HUES6 (cell line): Measurements from ENCODE around the gene MPP4.

Experiments
- H3K27ac ChIP-seq: 2 replicates; pipeline ENCODE4 v1.7.0; 2013; ENCODE audit warnings: low read depth, mild to moderate bottlenecking, low read length, inconsistent platforms
- H3K27me3 ChIP-seq: 2 replicates; pipeline ENCODE4 v1.6.1; 2013; ENCODE audit warnings: low read length; ENCODE audit not compliant: control insufficient read depth, insufficient read depth
- H3K36me3 ChIP-seq: 2 replicates; pipeline ENCODE4 v1.6.1; 2013; ENCODE audit warnings: low read length; ENCODE audit not compliant: control insufficient read depth, insufficient read depth
- H3K4me1 ChIP-seq: 2 replicates; pipeline ENCODE4 v1.6.1; 2013; ENCODE audit warnings: low read length; ENCODE audit not compliant: control insufficient read depth, insufficient read depth
- H3K4me3 ChIP-seq: 2 replicates; pipeline ENCODE4 v1.5.1; 2013; ENCODE audit warnings: low read depth, low read length
- H3K9ac ChIP-seq: one replicate; pipeline ENCODE4 v1.6.1; 2013; ENCODE audit warnings: mild to moderate bottlenecking, low read length
- H3K9me3 ChIP-seq: 2 replicates; pipeline ENCODE4 v1.6.1; 2013; ENCODE audit warnings: low read depth, low read length; ENCODE audit not compliant: control insufficient read depth, insufficient read depth

The MPP4 gene

GRCh38 chr2:201633661-201634249 is 64.7 kb downstream of the MPP4 start:
- H3K27me3 ChIP-seq: no peaks in the 10 kb centered on the region
- peaks cover 94% of the 10 kb centered on the region for H3K36me3 ChIP-seq
- H3K9ac ChIP-seq: no peak overlapping the region
- H3K9me3 ChIP-seq: no peaks in the 10 kb centered on the region
- H3K4me1 ChIP-seq: no peaks in the 10 kb centered on the region; the same call in 1 of the 2 replicates
- H3K4me3 ChIP-seq: no peak overlapping the region
- no peak overlapping the region for H3K27ac ChIP-seq

GRCh38 chr2:201631041-201631440 is 67.4 kb downstream of the MPP4 start:
- Histone ChIP-seq H3K36me3 (peaks cover 94% of the 10 kb centered on the region), H3K9me3 (no peaks in the 10 kb centered on the region), H3K27me3 (no peaks in the 10 kb centered on the region), H3K27ac (peak overlapping the region; percentile 62; the same call in 1 of the 2 replicates), H3K4me3 (no peak overlapping the region), H3K9ac (no peak overlapping the region), H3K4me1 (no peaks in the 10 kb centered on the region; the same call in 1 of the 2 replicates)

GRCh38 chr2:201630577-201630976 is 67.9 kb downstream of the MPP4 start:
- Histone ChIP-seq H3K9ac (no peak overlapping the region), H3K36me3 (peaks cover 94% of the 10 kb centered on the region), H3K27ac (peak overlapping the region; percentile 62; the same call in 1 of the 2 replicates)

GRCh38 chr2:201628545-201628944 is 69.9 kb downstream of the MPP4 start:
- Histone ChIP-seq H3K4me1 (no peaks in the 10 kb centered on the region; the same call in 1 of the 2 replicates), H3K4me3 (no peak overlapping the region), H3K9me3 (no peaks in the 10 kb centered on the region), H3K36me3 (peaks cover 84% of the 10 kb centered on the region), H3K27ac (no peak overlapping the region), H3K9ac (no peak overlapping the region), H3K27me3 (no peaks in the 10 kb centered on the region)

More at GRCh38 chr2:201630577-201630976, 67.9 kb downstream of the MPP4 start:
- Histone ChIP-seq H3K9me3 (no peaks in the 10 kb centered on the region), H3K27me3 (no peaks in the 10 kb centered on the region), H3K4me3 (no peak overlapping the region), H3K4me1 (no peaks in the 10 kb centered on the region; the same call in 1 of the 2 replicates)

- Histone ChIP-seq H3K27ac (no peak overlapping the region), H3K36me3 (peaks cover 46% of the 10 kb centered on the region), H3K9me3 (no peaks in the 10 kb centered on the region), H3K27me3 (no peaks in the 10 kb centered on the region), H3K4me1 (no peaks in the 10 kb centered on the region), H3K4me3 (no peak overlapping the region), H3K9ac (no peak overlapping the region)
Measured at GRCh38 chr2:201622306-201622970, 76.0 kb downstream of the MPP4 start.

GRCh38 chr2:201621293-201621999 is 77.0 kb downstream of the MPP4 start:
- peaks cover 37% of the 10 kb centered on the region for H3K36me3 ChIP-seq
- H3K27me3 ChIP-seq: no peaks in the 10 kb centered on the region
- no peaks in the 10 kb centered on the region for H3K4me1 ChIP-seq
- H3K27ac ChIP-seq: no peak overlapping the region
- no peak overlapping the region for H3K9ac ChIP-seq
- no peaks in the 10 kb centered on the region for H3K9me3 ChIP-seq
- H3K4me3 ChIP-seq: no peak overlapping the region

- Histone ChIP-seq H3K4me3 (no peak overlapping the region), H3K4me1 (no peaks in the 10 kb centered on the region), H3K27ac (no peak overlapping the region), H3K9me3 (no peaks in the 10 kb centered on the region), H3K27me3 (no peaks in the 10 kb centered on the region), H3K9ac (no peak overlapping the region), H3K36me3 (peaks cover 20% of the 10 kb centered on the region; the same call in 1 of the 2 replicates)
Measured at GRCh38 chr2:201618744-201619662, 79.4 kb downstream of the MPP4 start.

- no peaks in the 10 kb centered on the region for H3K27me3 ChIP-seq
- H3K4me3 ChIP-seq: no peak overlapping the region
- no peaks in the 10 kb centered on the region for H3K4me1 ChIP-seq
- no peaks in the 10 kb centered on the region for H3K36me3 ChIP-seq
- no peak overlapping the region for H3K9ac ChIP-seq
- no peak overlapping the region for H3K27ac ChIP-seq
- peaks cover 7% of the 10 kb centered on the region for H3K9me3 ChIP-seq
Measured at GRCh38 chr2:201608021-201608420, 90.4 kb downstream of the MPP4 start.

- H3K27ac ChIP-seq: no peak overlapping the region
- no peaks in the 10 kb centered on the region for H3K36me3 ChIP-seq
- H3K9ac ChIP-seq: no peak overlapping the region
- H3K27me3 ChIP-seq: no peaks in the 10 kb centered on the region
- H3K9me3 ChIP-seq: peaks cover 7% of the 10 kb centered on the region
- H3K4me1 ChIP-seq: no peaks in the 10 kb centered on the region
- H3K4me3 ChIP-seq: no peak overlapping the region
Measured at GRCh38 chr2:201607568-201607967, 90.9 kb downstream of the MPP4 start.

GRCh38 chr2:201600906-201601305 is 97.5 kb downstream of the MPP4 start:
- Histone ChIP-seq H3K27me3 (no peaks in the 10 kb centered on the region), H3K36me3 (no peaks in the 10 kb centered on the region), H3K4me3 (no peak overlapping the region), H3K4me1 (no peaks in the 10 kb centered on the region), H3K27ac (no peak overlapping the region), H3K9ac (no peak overlapping the region), H3K9me3 (no peaks in the 10 kb centered on the region)
